Lower lobe of right lung (tissue), 2 donors: ENCODE data around the gene CELSR1. TPM values are rescaled to one million over a fixed set of nuclear protein-coding genes. Genes with fewer than 3 reads are reported as not detected.

Experiments used
- ATAC-seq, 2 donors: fragments of 200-7000 bp; cut with Tn5 transposase; one replicate each; pipeline ENCODE4 v1.9.1; 2020 to 2022; ENCODE audit warnings: mild to moderate bottlenecking in 2 of 2, moderate library complexity in 2 of 2
- DNase-seq: peaks from one replicate; pipeline ENCODE4 v3.0.0-alpha.2; 2020
- H3K27ac ChIP-seq: fragments of 200-600 bp; one replicate; pipeline ENCODE4 v1.8.0; 2022
- H3K27me3 ChIP-seq: fragments of 200-600 bp; one replicate; pipeline ENCODE4 v1.8.0; 2022; ENCODE audit warnings: low read depth
- H3K36me3 ChIP-seq: fragments of 200-600 bp; one replicate; pipeline ENCODE4 v1.8.0; 2022; ENCODE audit warnings: mild to moderate bottlenecking
- H3K4me1 ChIP-seq: fragments of 200-600 bp; one replicate; pipeline ENCODE4 v1.8.0; 2022
- H3K4me3 ChIP-seq: fragments of 200-600 bp; one replicate; pipeline ENCODE4 v1.8.0; 2022; ENCODE audit warnings: mild to moderate bottlenecking
- H3K9me3 ChIP-seq: fragments of 200-600 bp; one replicate; pipeline ENCODE4 v1.8.0; 2022
- intact Hi-C: fragments of 100-400 bp; cut with DNase I; formaldehyde crosslinking; loops from one replicate; pipeline ENCODE4 v1.11.0; 2022
- total RNA-seq: library from RNA; stranded (reverse); fragmentation: NEBNext Ultra II Directional; extraction: Animal tissue kit (Norgen Biotek cat#: 25700); gene quantifications from one replicate; pipeline ENCODE4 v1.2.1, GENCODE V29; 2021
- TF ChIP-seq, protein P1 (sequence below): fragments of 200-600 bp; IDR thresholded peaks from one replicate; pipeline ENCODE4 v1.8.0; 2022; ENCODE audit warnings: antibody characterized with exemption, mild to moderate bottlenecking
- donor health status: DM: no; HTN: yes; CAD: no; lungs with severe emphysema.

CELSR1 gene
- total RNA-seq, 1 donor from 2014 or later, result 51.8 TPM

DNA sequence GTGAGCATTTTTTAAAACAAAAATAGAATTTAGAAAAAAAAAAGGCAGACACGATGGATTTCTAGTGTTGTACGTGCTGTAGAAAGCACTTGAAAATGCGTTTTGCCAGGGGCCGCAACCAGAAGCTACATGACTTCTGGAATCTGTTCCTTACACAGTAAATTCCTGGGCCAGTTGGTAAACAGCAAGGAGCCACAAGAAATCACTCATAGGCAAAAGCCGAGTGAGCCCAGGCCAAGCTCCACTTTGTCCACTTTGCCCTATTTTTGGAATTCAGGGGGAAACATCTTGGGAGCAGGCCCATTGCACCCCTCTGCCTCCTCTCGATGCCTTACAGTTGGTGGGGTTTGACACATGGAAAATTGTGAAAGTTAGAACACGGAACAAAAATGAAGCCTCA, 4.1 kb upstream of the CELSR1 start:
- peaks cover 47% of the 10 kb centered on the region for H3K4me1 ChIP-seq
- H3K27ac ChIP-seq, result peak overlapping the region; percentile 14
- TF ChIP-seq, protein P1, sequence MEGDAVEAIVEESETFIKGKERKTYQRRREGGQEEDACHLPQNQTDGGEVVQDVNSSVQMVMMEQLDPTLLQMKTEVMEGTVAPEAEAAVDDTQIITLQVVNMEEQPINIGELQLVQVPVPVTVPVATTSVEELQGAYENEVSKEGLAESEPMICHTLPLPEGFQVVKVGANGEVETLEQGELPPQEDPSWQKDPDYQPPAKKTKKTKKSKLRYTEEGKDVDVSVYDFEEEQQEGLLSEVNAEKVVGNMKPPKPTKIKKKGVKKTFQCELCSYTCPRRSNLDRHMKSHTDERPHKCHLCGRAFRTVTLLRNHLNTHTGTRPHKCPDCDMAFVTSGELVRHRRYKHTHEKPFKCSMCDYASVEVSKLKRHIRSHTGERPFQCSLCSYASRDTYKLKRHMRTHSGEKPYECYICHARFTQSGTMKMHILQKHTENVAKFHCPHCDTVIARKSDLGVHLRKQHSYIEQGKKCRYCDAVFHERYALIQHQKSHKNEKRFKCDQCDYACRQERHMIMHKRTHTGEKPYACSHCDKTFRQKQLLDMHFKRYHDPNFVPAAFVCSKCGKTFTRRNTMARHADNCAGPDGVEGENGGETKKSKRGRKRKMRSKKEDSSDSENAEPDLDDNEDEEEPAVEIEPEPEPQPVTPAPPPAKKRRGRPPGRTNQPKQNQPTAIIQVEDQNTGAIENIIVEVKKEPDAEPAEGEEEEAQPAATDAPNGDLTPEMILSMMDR, result no peak
- intact Hi-C loops, result loop anchor here (10.0 kb wide), 1 partner anchor 177 kb away; no protein-coding TSS in a partner anchor
- no peaks in the 10 kb centered on the region for H3K36me3 ChIP-seq
- H3K4me3 ChIP-seq, result no peak overlapping the region
- no peak for DNase-seq
- no peak for ATAC-seq
- H3K9me3 ChIP-seq, result no peaks in the 10 kb centered on the region
- H3K27me3 ChIP-seq, result peaks cover 23% of the 10 kb centered on the region

GRCh38 chr22:46540874-46541273, 3.5 kb upstream of the CELSR1 start:
- Histone ChIP-seq H3K36me3 (no peaks in the 10 kb centered on the region), H3K9me3 (no peaks in the 10 kb centered on the region), H3K4me1 (peaks cover 40% of the 10 kb centered on the region), H3K27me3 (peaks cover 24% of the 10 kb centered on the region), H3K4me3 (no peak overlapping the region), H3K27ac (peak overlapping the region; percentile 14)
- no peak for DNase-seq
- TF ChIP-seq, protein P1, result no peak
- intact Hi-C loops, result loop anchor here (10.0 kb wide), 1 partner anchor 176 kb away; no protein-coding TSS in a partner anchor
- no peak for ATAC-seq

DNA sequence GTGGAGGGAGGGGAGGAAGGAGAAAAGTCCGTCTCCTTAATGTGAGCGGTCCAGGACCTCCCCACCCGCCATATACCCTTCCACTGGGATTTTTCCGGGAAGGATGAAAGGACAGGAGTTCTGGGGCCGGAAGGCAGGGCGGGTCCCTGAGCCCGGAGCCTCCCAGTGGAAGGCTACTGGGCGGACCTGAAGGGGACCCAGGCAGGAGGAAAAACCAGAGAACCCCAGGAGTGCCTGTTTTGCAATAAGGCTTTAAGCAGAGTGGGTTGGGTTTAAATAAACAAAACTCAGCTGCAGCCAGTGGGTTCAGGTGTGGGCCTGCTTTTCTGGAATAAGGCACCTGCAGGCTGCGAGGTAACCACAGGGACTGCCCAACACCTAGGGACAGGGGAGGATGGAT, 1.7 kb upstream of the CELSR1 start:
- TF ChIP-seq, protein P1, result no peak
- intact Hi-C loops, result no loop called here
- DNase-seq (no peak), ATAC-seq (peak; percentile 39 to 47)
- H3K27ac ChIP-seq, result peak overlapping the region; percentile 80
- H3K36me3 ChIP-seq, result no peaks in the 10 kb centered on the region
- H3K4me3 ChIP-seq, result peak overlapping the region; percentile 63
- H3K4me1 ChIP-seq, result peaks cover 30% of the 10 kb centered on the region
- H3K27me3 ChIP-seq, result peaks cover 28% of the 10 kb centered on the region
- H3K9me3 ChIP-seq, result no peaks in the 10 kb centered on the region

GRCh38 chr22:46538814-46539160, 1.4 kb upstream of the CELSR1 start:
- DNase-seq (no peak), ATAC-seq (peak; percentile 1 to 35)
- TF ChIP-seq, protein P1, result no peak
- Histone ChIP-seq H3K4me1 (peaks cover 30% of the 10 kb centered on the region), H3K27ac (peak overlapping the region; percentile 80), H3K4me3 (peak overlapping the region; percentile 63), H3K36me3 (no peaks in the 10 kb centered on the region), H3K9me3 (no peaks in the 10 kb centered on the region), H3K27me3 (peaks cover 28% of the 10 kb centered on the region)
- intact Hi-C loops, result no loop called here

DNA sequence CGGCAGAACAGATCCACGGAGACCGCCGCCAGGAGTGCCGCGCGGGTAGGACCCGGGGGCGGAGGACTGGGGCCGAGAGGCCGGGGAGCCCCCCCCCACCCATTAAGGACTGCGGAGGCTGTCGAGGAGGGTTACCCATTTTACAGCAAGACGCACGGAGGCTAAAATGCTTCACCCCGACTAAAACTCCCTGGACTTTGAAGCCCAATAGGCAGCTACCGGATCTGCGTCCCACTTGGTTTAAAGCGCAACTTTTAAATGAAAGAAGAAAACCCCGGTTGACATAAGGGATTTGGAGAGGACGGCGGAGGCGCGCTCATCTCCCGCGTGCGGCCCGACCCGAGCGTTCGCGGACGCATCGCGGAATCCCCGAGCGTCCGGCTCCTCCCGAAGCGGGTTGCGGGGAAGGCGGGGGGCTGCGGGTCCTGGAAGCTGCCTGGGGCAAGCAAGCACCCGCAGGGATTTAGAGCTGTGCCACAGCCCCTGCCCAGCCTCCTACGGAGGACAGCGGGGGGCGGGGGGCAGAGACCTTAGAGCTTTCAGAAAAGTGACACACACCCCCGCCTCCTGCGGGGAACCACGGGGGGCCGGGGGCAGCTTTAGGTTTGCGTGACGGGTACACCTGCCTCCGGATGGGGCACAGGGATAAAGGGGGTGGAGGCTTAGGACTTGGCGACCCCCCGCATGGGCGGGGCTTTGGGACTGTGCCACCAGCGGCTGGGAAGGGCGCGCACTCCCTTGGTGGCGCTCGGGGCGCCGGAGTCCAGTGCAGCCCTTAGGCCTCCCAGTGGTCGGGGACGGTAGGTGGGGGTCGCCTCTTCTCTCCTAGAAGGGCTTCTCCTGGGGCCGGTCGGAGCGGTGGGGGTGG, 760 bp upstream of the CELSR1 start:
- Histone ChIP-seq H3K36me3 (no peaks in the 10 kb centered on the region), H3K27ac (peak overlapping the region; percentile 80), H3K4me3 (peak overlapping the region; percentile 63), H3K27me3 (peaks cover 28% of the 10 kb centered on the region), H3K9me3 (no peaks in the 10 kb centered on the region), H3K4me1 (peaks cover 30% of the 10 kb centered on the region)
- ATAC-seq (peak; percentile 35 to 44), DNase-seq (no peak)
- TF ChIP-seq, protein P1, result no peak
- intact Hi-C loops, result no loop called here
